Astrocyte of the cerebellum (primary cell): ENCODE data around the gene ZNF350.
A peak's percentile ranks its signal among the peaks of the same experiment; 100 is the strongest.

ENCODE experiments used
- DNase-seq: peaks from one replicate; pipeline ENCODE4 v3.0.0-alpha.2; 2011; ENCODE audit warnings: low read depth
- H3K4me3 ChIP-seq: 2 replicates; pipeline ENCODE4 v1.5.1; 2011; ENCODE audit warnings: mild to moderate bottlenecking, low read depth, low read length, moderate library complexity
- CTCF ChIP-seq: IDR thresholded peaks from 2 replicates; pipeline ENCODE4 v1.5.1; 2012; ENCODE audit warnings: low read length, low read depth, moderate library complexity, mild to moderate bottlenecking; ENCODE audit errors: missing control alignments
- in situ Hi-C: cut with HindIII; loops from 2 replicates; pipeline ENCODE4 v1.10.0; 2017; ENCODE audit warnings: low sequenced_read_pairs

Gene ZNF350

DNA sequence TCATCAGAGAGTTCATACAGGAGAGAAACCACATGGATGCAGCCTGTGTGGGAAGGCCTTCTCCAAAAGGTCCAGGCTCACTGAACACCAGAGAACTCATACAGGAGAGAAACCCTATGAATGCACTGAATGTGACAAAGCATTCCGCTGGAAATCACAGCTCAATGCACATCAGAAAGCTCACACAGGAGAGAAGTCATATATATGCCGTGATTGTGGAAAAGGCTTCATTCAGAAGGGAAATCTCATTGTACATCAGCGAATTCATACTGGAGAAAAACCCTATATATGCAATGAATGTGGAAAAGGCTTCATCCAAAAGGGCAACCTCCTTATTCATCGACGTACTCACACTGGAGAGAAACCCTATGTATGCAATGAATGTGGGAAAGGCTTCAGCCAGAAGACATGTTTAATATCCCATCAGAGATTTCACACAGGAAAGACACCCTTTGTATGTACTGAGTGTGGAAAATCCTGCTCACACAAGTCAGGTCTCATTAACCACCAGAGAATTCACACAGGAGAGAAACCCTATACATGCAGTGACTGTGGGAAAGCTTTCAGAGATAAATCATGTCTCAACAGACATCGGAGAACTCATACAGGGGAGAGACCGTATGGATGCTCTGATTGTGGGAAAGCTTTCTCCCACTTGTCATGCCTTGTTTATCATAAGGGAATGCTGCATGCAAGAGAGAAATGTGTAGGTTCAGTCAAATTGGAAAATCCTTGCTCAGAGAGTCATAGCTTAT lies 41.7 kb downstream of the ZNF350 start:
- TF ChIP-seq CTCF = no peak
- H3K4me3 ChIP-seq = no peak overlapping the region
- in situ Hi-C loops = no loop called here
- DNase-seq = no peak

DNA sequence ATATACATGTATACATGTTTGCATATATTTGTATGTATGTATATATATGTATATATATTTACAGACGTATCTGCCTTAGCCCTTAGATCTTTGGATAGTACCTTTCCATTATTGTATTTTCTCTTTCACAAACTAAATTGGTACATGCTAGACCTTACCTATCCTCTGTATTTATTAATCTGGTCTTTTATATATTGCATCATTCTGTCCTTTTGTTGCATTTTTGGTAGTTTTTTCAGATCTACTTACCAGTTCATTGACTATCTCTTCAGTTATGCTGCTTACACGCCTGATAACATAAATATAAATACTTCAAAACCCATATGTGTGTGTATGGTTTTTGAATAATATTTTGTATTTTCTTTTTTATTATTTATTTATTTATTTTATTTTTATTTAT lies 47.7 kb downstream of the ZNF350 start:
- no peak for DNase-seq
- in situ Hi-C loops = no loop called here

GRCh38 chr19:51931921-51932320 lies 54.7 kb downstream of the ZNF350 start:
- in situ Hi-C loops = no loop called here
- no peak for DNase-seq
- no peak overlapping the region for H3K4me3 ChIP-seq
- no peak for TF ChIP-seq CTCF

More for the DNA sequence above, 47.7 kb downstream of the ZNF350 start:
- H3K4me3 ChIP-seq = no peak overlapping the region
- TF ChIP-seq CTCF = no peak

- H3K4me3 ChIP-seq = peak overlapping the region; percentile 65
- TF ChIP-seq CTCF = no peak
- in situ Hi-C loops = no loop called here
These were observed 58.8 kb downstream of the ZNF350 start for GRCh38 chr19:51927859-51928258.

DNA sequence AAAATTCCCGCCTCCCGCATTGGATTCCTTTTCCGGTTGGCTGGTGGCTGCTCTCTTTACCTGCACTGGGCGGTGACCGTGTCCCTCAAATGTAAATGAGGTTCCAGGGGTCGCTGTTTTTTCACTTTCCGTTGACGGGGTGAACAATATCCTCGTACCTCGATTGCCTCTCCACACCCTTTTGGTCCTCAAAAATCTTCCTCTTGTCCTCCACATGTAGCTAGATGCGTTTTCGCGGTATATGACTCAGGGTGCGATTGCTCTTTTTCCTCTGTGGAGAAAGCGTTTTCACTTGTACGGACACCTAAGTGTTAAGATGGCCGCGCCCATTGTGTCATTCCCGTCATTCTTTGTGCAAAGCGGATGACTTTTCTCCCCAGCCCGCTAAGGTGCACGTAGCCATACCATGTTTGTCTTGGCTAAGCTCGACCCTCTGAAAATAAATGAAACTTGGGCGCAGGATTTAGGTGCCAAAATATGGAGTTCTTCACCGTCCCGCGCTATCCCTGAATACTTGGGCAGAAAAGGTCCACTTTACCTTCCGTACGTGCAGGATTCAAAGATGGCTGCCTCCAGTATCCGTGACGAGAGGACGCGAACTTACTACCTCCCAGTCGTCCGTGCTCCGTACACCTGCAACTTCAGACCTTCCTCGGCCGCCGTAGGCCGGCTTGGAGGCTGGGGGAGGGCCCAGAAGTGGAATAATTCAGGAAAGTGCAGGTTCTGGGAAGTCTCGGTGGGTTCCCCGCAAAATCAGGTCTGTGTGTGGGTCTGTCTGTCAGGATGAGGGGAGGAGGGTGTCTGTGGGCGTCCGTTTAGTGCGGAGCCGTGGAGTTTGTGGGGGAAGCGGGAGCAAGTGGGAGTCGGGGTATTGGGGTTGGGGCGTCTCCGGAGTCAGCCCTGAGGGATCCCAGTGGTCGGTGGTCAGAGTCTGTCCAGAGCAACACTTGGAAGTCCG lies 59.6 kb downstream of the ZNF350 start, which contains the start of gene ZNF613:
ZNF613 (plus strand) TSS at position 689 of the 958 bp plus-strand sequence. CDS start 8,749 bp downstream, outside the sequence.
- in situ Hi-C loops = no loop called here
- TF ChIP-seq CTCF = peak; percentile 27
- peak within 1 kb of the TSS; percentile 65 for H3K4me3 ChIP-seq
- DNase-seq = peak; percentile 86

More at GRCh38 chr19:51927859-51928258, 58.8 kb downstream of the ZNF350 start:
- DNase-seq = no peak

DNA sequence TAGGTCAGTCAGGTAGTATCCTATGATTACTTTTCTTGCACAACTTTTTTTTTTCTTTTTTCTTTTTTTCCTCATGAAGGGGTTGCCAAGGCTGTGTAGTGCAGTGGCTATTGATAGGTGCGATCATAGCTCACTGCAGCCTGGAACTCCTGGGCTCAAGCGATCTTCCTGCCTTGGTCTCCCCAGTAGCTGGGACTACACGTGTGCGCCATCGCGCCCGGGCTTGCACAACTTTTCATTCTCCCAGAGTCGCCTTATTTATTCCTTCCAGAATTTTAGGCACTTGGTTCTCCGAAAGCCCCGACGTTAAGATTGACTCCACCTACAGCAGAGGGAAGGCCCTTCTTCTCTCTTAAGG lies 60.2 kb downstream of the ZNF350 start:
- TF ChIP-seq CTCF = no peak
- in situ Hi-C loops = no loop called here
- peak overlapping the region; percentile 65 for H3K4me3 ChIP-seq
- no peak for DNase-seq
